ENCODE results near the gene MS4A13. TPM values are rescaled to one million over a fixed set of nuclear protein-coding genes. Genes with fewer than 3 reads are reported as not detected.
"Not testable (repeated sequence)": the region's sequence is repeated elsewhere in the genome, so short reads cannot be mapped to it uniquely, and the experiment has no call there.

Gene MS4A13
- total RNA-seq, 1 donor from 2014 or later: not detected

- DNase-seq (ENCODE audit: low read depth): no peak
- Histone ChIP-seq H3K36me3 (ENCODE audit: control insufficient read depth, insufficient read depth, low read length) (no peaks in the 10 kb centered on the region), H3K27me3 (ENCODE audit: control insufficient read depth, insufficient read depth, low read length) (no peaks in the 10 kb centered on the region), H3K4me3 (ENCODE audit: low read depth, low read length) (no peak overlapping the region)
- TF ChIP-seq CTCF (IDR thresholded peaks at IDR 0.05; ENCODE audit: insufficient read depth, low read length, poor library complexity, severe bottlenecking): no peak
These were observed 12.9 kb upstream of the MS4A13 start for GRCh38 chr11:60502221-60502775.

- Histone ChIP-seq H3K4me3 (ENCODE audit: low read depth, low read length) (no peak overlapping the region), H3K36me3 (ENCODE audit: control insufficient read depth, insufficient read depth, low read length) (no peaks in the 10 kb centered on the region), H3K27me3 (ENCODE audit: control insufficient read depth, insufficient read depth, low read length) (no peaks in the 10 kb centered on the region)
- DNase-seq (ENCODE audit: low read depth): no peak
- TF ChIP-seq CTCF (IDR thresholded peaks at IDR 0.05; ENCODE audit: insufficient read depth, low read length, poor library complexity, severe bottlenecking): no peak
These were observed 10.8 kb upstream of the MS4A13 start for GRCh38 chr11:60504219-60504905.

GRCh38 chr11:60509609-60510008 lies 5.6 kb upstream of the MS4A13 start:
- not testable (repeated sequence) for H3K36me3 ChIP-seq (ENCODE audit: control insufficient read depth, insufficient read depth, low read length); H3K4me3 ChIP-seq (ENCODE audit: low read depth, low read length); H3K27me3 ChIP-seq (ENCODE audit: control insufficient read depth, insufficient read depth, low read length); DNase-seq (ENCODE audit: low read depth)

- H3K36me3 ChIP-seq (ENCODE audit: control insufficient read depth, insufficient read depth, low read length); H3K27me3 ChIP-seq (ENCODE audit: control insufficient read depth, insufficient read depth, low read length); H3K4me3 ChIP-seq (ENCODE audit: low read depth, low read length); DNase-seq (ENCODE audit: low read depth): not testable (repeated sequence)
These were observed 5.0 kb upstream of the MS4A13 start for GRCh38 chr11:60510209-60510608.

GRCh38 chr11:60511393-60511792 lies 3.8 kb upstream of the MS4A13 start:
- H3K36me3 ChIP-seq (ENCODE audit: control insufficient read depth, insufficient read depth, low read length): no peaks in the 10 kb centered on the region
- H3K4me3 ChIP-seq (ENCODE audit: low read depth, low read length): no peak overlapping the region
- no peak for DNase-seq (ENCODE audit: low read depth)
- no peaks in the 10 kb centered on the region for H3K27me3 ChIP-seq (ENCODE audit: control insufficient read depth, insufficient read depth, low read length)
- no peak for TF ChIP-seq CTCF (IDR thresholded peaks at IDR 0.05; ENCODE audit: insufficient read depth, low read length, poor library complexity, severe bottlenecking)

- no peak for DNase-seq (ENCODE audit: low read depth)
- Histone ChIP-seq H3K4me3 (ENCODE audit: low read depth, low read length) (no peak overlapping the region), H3K27me3 (ENCODE audit: control insufficient read depth, insufficient read depth, low read length) (no peaks in the 10 kb centered on the region), H3K36me3 (ENCODE audit: control insufficient read depth, insufficient read depth, low read length) (no peaks in the 10 kb centered on the region)
- no peak for TF ChIP-seq CTCF (IDR thresholded peaks at IDR 0.05; ENCODE audit: insufficient read depth, low read length, poor library complexity, severe bottlenecking)
These were observed 2.5 kb upstream of the MS4A13 start for GRCh38 chr11:60512651-60513225.

Measured in kidney epithelial cell (primary cell).